Endodermal cell (in vitro differentiated cells): Measurements from ENCODE around the gene NKAIN4. TPM values are rescaled to one million over a fixed set of nuclear protein-coding genes. Genes with fewer than 3 reads are reported as not detected.

Experiments used
- DNase-seq: peaks from one replicate; pipeline ENCODE4 v3.0.0-alpha.2; 2017
- H3K27ac ChIP-seq: 2 replicates; pipeline ENCODE4 v1.5.1; 2013; ENCODE audit warnings: mild to moderate bottlenecking, low read depth, low read length, moderate library complexity
- H3K27me3 ChIP-seq: 2 replicates; pipeline ENCODE4 v1.6.1; 2013; ENCODE audit warnings: mild to moderate bottlenecking, low read length, moderate library complexity; ENCODE audit not compliant: insufficient read depth, control insufficient read depth, poor library complexity, severe bottlenecking
- H3K36me3 ChIP-seq: 2 replicates; pipeline ENCODE4 v1.7.0; 2013; ENCODE audit warnings: mild to moderate bottlenecking, low read length, moderate library complexity; ENCODE audit not compliant: control insufficient read depth, insufficient read depth
- H3K4me1 ChIP-seq: one replicate; pipeline ENCODE4 v1.7.0; 2013; ENCODE audit warnings: low read length; ENCODE audit not compliant: control insufficient read depth, insufficient read depth
- H3K4me3 ChIP-seq: 2 replicates; pipeline ENCODE4 v1.5.1; 2013; ENCODE audit warnings: mild to moderate bottlenecking, low read length, moderate library complexity
- H3K9ac ChIP-seq: 2 replicates; pipeline ENCODE4 v1.6.1; 2013; ENCODE audit warnings: mild to moderate bottlenecking, low read length, moderate library complexity; ENCODE audit not compliant: poor library complexity, severe bottlenecking; ENCODE audit errors: extremely low read depth
- H3K9me3 ChIP-seq: 2 replicates; pipeline ENCODE4 v1.6.1; 2013; ENCODE audit warnings: mild to moderate bottlenecking, low read length, moderate library complexity; ENCODE audit not compliant: control insufficient read depth
- H3K27ac Mint-ChIP-seq: 2 replicates; pipeline ENCODE4 v1.8.0; 2020; ENCODE audit warnings: mixed read lengths
- H3K27me3 Mint-ChIP-seq: 2 replicates; pipeline ENCODE4 v1.8.0; 2021; ENCODE audit warnings: mild to moderate bottlenecking, mixed read lengths; ENCODE audit not compliant: insufficient read depth
- H3K36me3 Mint-ChIP-seq: 2 replicates; pipeline ENCODE4 v1.8.0; 2020; ENCODE audit warnings: low read depth, mixed read lengths
- H3K4me1 Mint-ChIP-seq: 2 replicates; pipeline ENCODE4 v1.8.0; 2020; ENCODE audit warnings: mixed read lengths
- H3K4me3 Mint-ChIP-seq: 2 replicates; pipeline ENCODE4 v1.8.0; 2020; ENCODE audit warnings: mild to moderate bottlenecking, moderate library complexity, mixed read lengths
- H3K9me3 Mint-ChIP-seq: 2 replicates; pipeline ENCODE4 v1.8.0; 2020; ENCODE audit warnings: mild to moderate bottlenecking, mixed read lengths
- CTCF ChIP-seq: fragments of 200-600 bp; sonication (generic); conservative IDR thresholded peaks from 2 replicates; pipeline ENCODE4 v1.5.0; 2021; ENCODE audit warnings: antibody characterized with exemption, mild to moderate bottlenecking
- WGBS, 2 experiments: methylation state at CpG; one replicate each; pipeline versions ENCODE4 v1.1.5 to v1.1.7; 2013; ENCODE audit warnings: missing lambda C conversion rate in 2 of 2, mixed read lengths in 1 of 2; ENCODE audit not compliant: insufficient coverage in 1 of 2, insufficient read length in 1 of 2; 5-methylcytosine and 5-hydroxymethylcytosine counted together
- total RNA-seq, 2 donors: library from RNA; stranded (reverse); fragmentation: NEBNext Ultra II Directional in 1 of 2; extraction: Animal tissue kit (Norgen Biotek cat#: 25700) in 1 of 2; gene quantifications; 2 replicates in 1 of 2; 3 replicates in 1 of 2; pipeline ENCODE4 v1.2.1, GENCODE V29; 2021

NKAIN4 gene
- total RNA-seq, 2 donors from 2014 or later: 0.24 to 1.7 TPM

DNA sequence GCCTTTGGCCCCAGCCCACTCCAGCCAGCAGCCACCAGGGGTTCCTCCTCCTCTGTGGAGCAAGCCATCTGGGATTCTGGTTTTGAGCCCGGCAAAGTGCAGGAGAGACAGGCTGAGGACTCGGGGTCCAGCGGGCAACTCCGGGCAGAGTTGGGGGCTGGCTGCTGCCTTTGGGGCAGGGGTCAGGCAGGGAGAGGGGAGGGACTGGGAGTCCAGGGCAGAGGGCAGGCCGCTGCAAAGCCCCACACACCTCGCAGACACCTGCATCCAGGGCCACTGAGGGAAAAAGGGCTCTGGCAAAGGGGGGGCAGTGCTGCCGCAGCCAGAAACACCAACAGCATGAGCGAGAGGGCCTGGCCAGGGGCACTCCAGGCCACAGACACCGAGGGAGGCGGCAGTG, 9.8 kb downstream of the NKAIN4 start:
- H3K4me1 ChIP-seq: no peaks in the 10 kb centered on the region
- H3K9ac ChIP-seq: no peak overlapping the region
- 90 to 93% methylated on average over 7 to 10 of the region's 10 CpGs for WGBS, 2 experiments
- no peaks in the 10 kb centered on the region for H3K9me3 ChIP-seq
- peaks cover 5% of the 10 kb centered on the region for H3K27me3 Mint-ChIP-seq
- H3K4me1 Mint-ChIP-seq: no peaks in the 10 kb centered on the region
- no peak overlapping the region for H3K27ac ChIP-seq
- no peak overlapping the region for H3K27ac Mint-ChIP-seq
- no peak overlapping the region for H3K4me3 ChIP-seq
- no peaks in the 10 kb centered on the region for H3K36me3 Mint-ChIP-seq
- no peak for DNase-seq
- no peaks in the 10 kb centered on the region for H3K9me3 Mint-ChIP-seq
- H3K27me3 ChIP-seq: no peaks in the 10 kb centered on the region
- no peak for TF ChIP-seq CTCF
- H3K36me3 ChIP-seq: no peaks in the 10 kb centered on the region
- H3K4me3 Mint-ChIP-seq: no peak overlapping the region

DNA sequence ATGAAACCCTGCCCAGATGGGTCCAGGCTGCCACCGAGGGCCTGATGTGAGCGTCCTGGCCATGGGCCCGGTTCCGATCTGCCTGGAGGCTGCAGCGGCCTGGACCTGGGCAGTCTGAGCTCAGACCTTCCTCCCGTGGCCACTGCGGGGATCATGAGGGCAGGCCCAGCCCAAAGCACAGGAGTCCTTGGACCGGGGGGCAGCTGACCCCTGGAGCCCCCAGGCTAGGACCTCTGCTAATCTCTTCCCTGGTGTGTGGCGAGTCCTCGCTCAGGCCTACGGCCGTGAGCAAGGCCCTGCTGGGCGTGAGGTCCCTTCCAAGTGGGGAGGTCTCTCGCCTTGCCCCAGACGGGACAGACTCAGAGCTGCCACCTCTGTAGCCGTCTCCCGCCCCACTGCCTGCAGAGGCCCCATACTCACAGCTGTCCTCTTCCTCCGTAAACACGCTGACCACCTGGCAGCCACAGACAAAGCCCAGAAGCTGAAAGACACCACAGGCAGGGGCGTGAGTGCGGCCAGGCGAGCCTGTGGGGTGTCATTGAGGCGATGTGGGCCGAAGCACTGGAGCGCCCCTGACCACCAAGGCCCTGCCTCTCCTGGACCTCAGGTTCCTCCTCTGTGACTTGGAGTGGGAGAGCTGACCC, 10.5 kb downstream of the NKAIN4 start:
- no peaks in the 10 kb centered on the region for H3K9me3 Mint-ChIP-seq
- TF ChIP-seq CTCF: no peak
- DNase-seq: no peak
- no peak overlapping the region for H3K4me3 ChIP-seq
- H3K4me3 Mint-ChIP-seq: no peak overlapping the region
- H3K9ac ChIP-seq: no peak overlapping the region
- H3K27me3 ChIP-seq: no peaks in the 10 kb centered on the region
- no peak overlapping the region for H3K27ac ChIP-seq
- H3K4me1 Mint-ChIP-seq: no peaks in the 10 kb centered on the region
- peaks cover 4% of the 10 kb centered on the region for H3K27me3 Mint-ChIP-seq
- no peaks in the 10 kb centered on the region for H3K4me1 ChIP-seq
- no peak overlapping the region for H3K27ac Mint-ChIP-seq
- no peaks in the 10 kb centered on the region for H3K36me3 ChIP-seq
- H3K9me3 ChIP-seq: no peaks in the 10 kb centered on the region
- no peaks in the 10 kb centered on the region for H3K36me3 Mint-ChIP-seq
- 83 to 92% methylated on average over 19 to 25 of the region's 25 CpGs for WGBS, 2 experiments

- Histone ChIP-seq H3K9me3 (no peaks in the 10 kb centered on the region), H3K27me3 (no peaks in the 10 kb centered on the region), H3K4me3 (no peak overlapping the region), H3K9ac (no peak overlapping the region), H3K4me1 (no peaks in the 10 kb centered on the region), H3K27ac (no peak overlapping the region), H3K36me3 (no peaks in the 10 kb centered on the region)
- H3K4me3 Mint-ChIP-seq: no peak overlapping the region
- H3K36me3 Mint-ChIP-seq: no peaks in the 10 kb centered on the region
- TF ChIP-seq CTCF: no peak
- H3K27ac Mint-ChIP-seq: no peak overlapping the region
- WGBS, 2 experiments: 93 to 97% methylated on average over 10 to 21 of the region's 21 CpGs
- no peaks in the 10 kb centered on the region for H3K9me3 Mint-ChIP-seq
- no peaks in the 10 kb centered on the region for H3K4me1 Mint-ChIP-seq
- no peak for DNase-seq
- H3K27me3 Mint-ChIP-seq: peaks cover 2% of the 10 kb centered on the region
Measured at GRCh38 chr20:63242736-63243135, 11.5 kb downstream of the NKAIN4 start.
